Peyer's patch (tissue), 4 donors: ENCODE data around the gene FRMD5.

Experiments used
- CTCF ChIP-seq, 6 experiments: fragments of 450-650 bp in 4 of 6; fragments of 200-600 bp in 2 of 6; sonication (generic) in 1 of 6; IDR thresholded peaks; one replicate each; pipeline ENCODE4 v1.5.1; 2017 to 2019; ENCODE audit warnings: antibody characterized with exemption in 6 of 6, mild to moderate bottlenecking in 3 of 6, moderate library complexity in 1 of 6
- POLR2A ChIP-seq, 2 donors: fragments of 450-650 bp; IDR thresholded peaks; one replicate each; pipeline ENCODE4 v1.5.1; 2017; ENCODE audit warnings: antibody characterized with exemption in 2 of 2, mild to moderate bottlenecking in 2 of 2, moderate library complexity in 2 of 2

- TF ChIP-seq CTCF (IDR thresholded peaks at IDR 0.05) (no peak), POLR2A (IDR thresholded peaks at IDR 0.05) (no peak)
Measured at GRCh38 chr15:44219073-44219472, 24.0 kb upstream of the FRMD5 start.
